TTC549 (cell line): ENCODE results near the gene RBM12.

Source experiments
- FAIRE-seq: peaks from 2 replicates; lab custom pipeline; 2012; peaks lifted over from hg19 to GRCh38; lab: Jason Lieb, UNC

The RBM12 gene

DNA sequence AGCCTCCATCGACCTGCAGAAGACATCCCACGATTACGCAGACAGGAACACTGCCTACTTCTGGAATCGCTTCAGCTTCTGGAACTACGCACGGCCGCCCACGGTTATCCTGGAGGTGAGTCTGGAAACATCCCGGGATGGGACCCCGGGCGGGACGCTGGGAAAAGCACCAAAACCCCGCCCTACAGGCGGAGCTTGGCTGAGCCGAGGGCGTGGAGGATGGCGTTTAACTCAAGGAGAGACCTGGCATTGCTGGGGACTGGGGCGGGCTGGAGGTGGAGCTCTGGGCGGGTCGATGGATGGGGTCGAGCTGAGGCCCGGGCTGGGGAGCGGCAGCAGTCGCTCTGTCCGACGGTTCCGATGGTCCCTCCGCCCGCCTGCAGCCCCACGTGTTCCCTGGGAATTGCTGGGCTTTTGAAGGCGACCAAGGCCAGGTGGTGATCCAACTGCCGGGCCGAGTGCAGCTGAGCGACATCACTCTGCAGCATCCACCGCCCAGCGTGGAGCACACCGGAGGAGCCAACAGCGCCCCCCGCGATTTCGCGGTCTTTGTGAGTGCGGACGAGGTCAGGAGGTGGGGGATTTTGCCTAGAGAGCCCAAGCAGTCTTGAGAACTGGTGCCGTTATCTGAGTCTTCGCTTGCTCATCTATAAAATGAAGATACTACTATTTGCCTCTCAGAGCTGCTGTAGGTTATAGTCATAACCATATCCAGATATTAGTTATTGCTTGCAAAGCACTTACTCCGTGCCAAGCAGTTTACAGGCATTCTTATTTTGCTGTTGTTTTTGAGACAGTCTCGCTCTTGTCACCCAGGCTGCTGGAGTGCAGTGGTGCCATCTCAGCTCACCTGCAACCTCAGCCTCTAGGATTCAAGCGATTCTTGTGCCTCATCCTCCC lies 45.3 kb downstream of the RBM12 start:
- FAIRE-seq, result peak; percentile 7

DNA sequence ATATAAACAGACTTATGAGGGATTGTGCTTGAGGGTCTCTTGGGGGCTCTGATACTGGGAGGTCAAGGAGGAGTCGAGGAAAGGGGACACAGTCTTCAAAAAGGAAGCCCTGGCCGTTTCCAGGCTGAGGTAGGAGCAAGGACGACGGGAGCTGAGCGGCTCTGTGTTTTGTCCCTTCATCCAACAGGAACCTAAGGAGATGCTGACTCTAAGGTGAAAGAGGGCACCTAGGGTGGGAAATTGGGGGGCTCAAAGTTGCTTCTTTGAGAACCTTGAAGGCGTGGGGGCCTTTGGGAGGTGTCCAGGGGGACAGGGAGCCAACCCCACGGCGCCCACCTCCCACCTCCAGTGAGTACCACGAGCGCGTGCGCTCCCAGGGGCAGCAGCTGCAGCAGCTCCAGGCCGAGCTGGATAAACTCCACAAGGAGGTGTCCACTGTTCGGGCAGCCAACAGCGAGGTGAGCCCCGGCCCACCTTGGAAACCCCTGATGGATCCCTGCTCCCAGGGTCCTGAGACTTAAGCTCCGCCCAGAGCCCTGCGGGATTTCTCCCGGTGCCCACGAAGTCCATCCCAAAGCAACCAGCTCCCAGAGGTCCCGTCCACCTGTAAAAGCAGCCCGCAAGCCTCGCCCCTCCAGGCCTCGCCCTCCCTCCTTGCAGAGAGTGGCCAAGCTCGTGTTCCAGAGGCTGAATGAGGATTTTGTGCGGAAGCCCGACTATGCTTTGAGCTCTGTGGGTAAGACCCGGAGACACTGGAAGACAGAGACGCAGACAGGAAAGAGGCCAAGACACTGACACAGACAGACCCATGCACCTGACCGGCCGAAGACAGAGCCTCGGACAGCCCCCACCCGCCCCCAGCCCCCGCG lies 46.2 kb downstream of the RBM12 start:
- FAIRE-seq, result no peak

- no peak for FAIRE-seq
These were observed 47.1 kb downstream of the RBM12 start for GRCh38 chr20:35617397-35618262.

DNA sequence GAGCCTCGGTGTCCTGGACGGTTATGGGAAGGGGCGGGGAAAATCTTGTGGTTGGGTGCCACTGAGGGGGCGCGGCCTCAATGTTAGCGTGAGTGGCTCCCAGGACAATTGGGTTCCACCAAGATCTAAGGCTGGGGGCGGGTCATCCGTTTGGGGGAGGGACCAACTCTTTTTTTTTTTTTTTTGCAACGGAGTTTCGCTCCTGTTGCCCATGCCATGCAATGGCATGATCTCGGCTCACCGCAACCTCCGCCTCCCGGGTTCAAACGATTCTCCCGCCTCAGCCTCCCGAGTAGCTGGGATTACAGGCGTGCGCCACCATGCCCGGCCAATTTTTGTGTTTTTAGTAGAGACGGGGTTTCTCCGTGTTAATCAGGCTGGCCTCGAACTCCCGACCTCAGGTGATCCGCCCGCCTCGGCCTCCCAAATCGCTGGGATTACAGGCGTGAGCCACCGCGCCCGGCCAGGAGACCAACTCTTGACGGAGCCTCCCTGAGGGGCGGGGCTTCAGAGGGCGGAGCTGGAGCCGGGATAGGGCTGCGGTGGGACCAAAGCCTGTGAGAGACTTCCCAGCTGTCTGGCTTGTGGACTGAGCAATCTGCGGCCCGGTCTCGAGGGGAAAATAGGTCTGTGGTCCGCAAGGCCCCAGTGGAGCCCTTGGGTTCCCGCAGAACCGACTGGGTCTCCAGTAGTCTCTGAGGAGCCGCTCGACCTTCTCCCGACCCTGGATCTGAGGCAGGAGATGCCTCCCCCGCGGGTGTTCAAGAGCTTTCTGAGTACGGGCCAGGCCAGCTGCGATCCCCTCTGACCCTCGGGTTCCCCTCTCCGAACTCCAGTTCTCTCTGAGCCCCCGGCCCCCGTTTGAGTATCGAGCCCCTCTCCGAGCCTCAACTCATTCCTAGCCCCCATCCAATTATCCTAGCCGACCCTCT lies 48.0 kb downstream of the RBM12 start:
- peak; percentile 75 for FAIRE-seq

GRCh38 chr20:35615667-35616464 lies 48.8 kb downstream of the RBM12 start, which contains the start of gene SPAG4:
SPAG4 (plus strand) TSS chr20:35615829; CDS start chr20:35616004, 175 bp downstream.
- no peak for FAIRE-seq

DNA sequence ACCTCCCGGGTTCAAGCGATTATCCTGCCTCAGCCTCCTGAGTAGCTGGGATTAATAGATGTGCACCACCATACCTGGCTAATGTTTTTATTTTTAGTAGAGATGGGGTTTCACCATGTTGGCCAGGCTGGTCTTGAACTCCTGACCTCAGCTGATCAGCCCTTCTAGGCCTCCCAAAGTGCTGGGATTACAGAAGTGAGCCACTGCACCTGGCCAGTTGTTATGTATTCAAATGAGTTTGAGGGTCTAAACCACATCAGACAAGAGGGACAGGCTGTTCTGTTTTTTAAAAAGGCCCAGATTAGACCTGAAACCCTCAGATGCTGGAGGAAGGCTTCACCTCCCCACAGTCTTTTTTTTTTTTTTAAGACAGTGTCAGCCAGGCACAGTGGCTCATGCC lies 53.2 kb downstream of the RBM12 start:
- no peak for FAIRE-seq

DNA sequence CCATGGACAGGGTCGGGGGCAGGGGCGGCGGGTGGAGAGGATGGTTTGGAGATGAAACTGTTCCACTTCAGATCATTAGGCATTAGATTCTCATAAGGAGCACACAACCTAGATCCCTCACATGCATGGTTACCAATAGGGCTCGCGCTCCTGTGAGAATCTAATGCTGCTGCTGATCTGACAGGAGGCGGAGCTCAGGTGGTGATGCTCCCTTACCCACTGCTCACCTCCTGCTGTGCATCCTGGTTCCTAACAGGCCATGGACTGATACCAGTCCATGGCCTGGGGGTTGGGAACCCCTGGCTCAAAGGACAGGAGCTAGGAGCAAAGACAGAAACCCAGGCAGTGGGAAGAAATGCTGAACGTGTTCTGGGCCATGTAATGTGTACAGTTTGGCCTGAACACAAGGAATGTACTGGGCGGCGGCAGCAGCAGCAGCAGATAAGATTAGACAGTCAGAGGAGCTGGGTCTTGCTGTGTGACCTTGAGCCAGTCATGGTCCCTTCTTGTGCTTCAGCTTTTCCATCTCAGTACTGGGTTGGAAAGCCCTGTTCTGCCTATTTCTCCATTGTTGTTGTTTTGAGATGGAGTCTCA lies 53.8 kb downstream of the RBM12 start:
- no peak for FAIRE-seq

DNA sequence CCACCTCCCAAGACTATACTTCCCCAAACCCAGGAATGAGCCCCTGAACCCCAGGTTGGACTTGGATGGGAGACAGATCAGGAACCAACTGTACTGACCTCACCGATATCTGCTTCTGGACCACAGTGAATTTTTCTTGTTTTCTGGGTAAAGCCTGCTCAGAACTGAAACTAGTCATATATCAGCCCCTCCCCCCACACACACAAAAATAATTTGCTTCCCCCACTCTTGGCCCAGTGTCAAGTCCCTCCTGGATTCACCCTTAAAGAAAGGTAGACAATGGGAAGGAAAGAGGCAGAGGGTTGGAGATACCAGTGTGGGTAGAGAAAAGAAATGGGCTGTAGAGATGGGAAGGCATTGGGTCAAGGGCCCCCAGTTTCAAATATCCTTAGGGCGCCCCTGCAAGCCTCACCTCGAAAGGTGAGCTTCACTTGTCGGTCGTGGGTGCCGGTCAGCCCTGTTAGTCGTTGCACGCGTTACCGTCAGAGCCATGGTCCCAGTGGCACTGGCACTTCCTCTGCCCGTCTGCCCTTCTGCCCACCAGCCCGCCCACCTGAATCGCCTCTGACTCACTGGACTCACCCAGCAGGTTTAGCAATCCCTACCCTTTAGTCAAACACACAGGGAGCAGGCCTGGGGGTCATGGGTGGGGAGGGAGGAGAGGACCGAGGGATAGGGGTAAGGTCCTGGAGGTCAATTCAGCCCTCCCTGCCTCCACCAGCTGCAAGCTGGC lies 57.5 kb downstream of the RBM12 start:
- no peak for FAIRE-seq

- FAIRE-seq, result no peak
These were observed 58.6 kb downstream of the RBM12 start for GRCh38 chr20:35606127-35606526.

- no peak for FAIRE-seq
These were observed 60.3 kb downstream of the RBM12 start for GRCh38 chr20:35604449-35604747.

DNA sequence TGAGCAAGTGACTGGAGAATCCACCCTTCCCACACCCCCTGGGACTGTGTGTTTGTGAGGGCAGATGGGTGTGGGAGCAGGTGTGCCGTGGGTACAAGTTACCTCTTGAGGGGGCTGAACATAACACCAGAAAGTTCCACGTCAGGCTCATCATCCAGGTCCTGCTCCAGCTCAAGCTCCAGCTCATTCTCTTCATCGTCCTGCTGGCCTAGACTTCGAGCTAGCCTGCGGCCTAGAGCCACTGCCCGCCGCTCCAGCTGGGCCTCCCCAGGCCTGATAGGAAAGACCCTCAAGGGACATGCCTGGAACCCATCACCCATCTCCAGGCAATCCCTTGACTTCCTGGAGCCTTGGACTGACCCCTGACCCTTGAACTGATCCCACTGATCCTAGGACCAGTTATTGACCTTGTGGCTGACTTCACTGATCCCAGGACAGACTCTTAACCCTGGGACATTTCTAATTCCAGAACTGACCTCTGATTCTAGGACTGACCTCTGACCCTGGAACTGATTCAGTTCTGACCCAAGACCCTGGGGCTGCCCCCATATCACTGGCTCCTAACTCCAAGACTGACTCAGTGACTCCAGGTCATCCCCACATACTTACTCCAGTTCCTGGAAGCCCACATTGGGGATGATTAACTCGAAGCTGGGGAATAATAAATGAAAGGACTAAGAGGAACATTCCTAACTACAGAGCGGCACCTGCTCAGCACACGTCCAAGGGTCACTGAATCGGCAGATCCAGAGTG lies 60.8 kb downstream of the RBM12 start:
- no peak for FAIRE-seq

- FAIRE-seq, result no peak
These were observed 61.7 kb downstream of the RBM12 start for GRCh38 chr20:35602851-35603495.

GRCh38 chr20:35601990-35602389 lies 62.7 kb downstream of the RBM12 start:
- FAIRE-seq, result no peak

- FAIRE-seq, result no peak
These were observed 63.4 kb downstream of the RBM12 start for GRCh38 chr20:35600993-35601973.

GRCh38 chr20:35600176-35600992 lies 64.3 kb downstream of the RBM12 start:
- no peak for FAIRE-seq

DNA sequence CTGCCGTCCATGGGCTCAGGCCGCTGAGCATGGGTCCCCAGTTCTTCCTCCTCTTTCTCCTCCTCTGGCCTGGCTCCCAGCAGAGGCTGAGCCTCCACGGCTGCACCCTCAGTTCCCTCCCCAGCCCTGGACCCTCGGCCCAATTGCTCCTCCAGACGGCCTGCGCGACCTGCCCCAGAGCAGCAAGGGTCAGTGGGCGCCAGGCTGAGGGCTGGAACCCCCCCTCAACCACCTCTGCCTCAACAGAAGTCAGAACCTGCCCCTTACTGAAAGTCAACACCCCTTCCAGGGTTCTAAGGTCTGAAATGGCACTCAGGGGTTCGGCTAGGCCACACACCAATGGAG lies 65.0 kb downstream of the RBM12 start:
- no peak for FAIRE-seq
